Neutrophil (primary cell): ENCODE data around the gene IPCEF1.

ENCODE experiments used
- H3K27ac ChIP-seq: fragments of 200-600 bp; sonication (generic); 2 replicates; pipeline ENCODE4 v1.5.1; 2016; ENCODE audit warnings: mild to moderate bottlenecking, moderate library complexity
- H3K27me3 ChIP-seq: fragments of 200-600 bp; sonication (generic); 2 replicates; pipeline ENCODE4 v1.6.0; 2016; ENCODE audit warnings: mild to moderate bottlenecking
- H3K36me3 ChIP-seq: fragments of 200-600 bp; sonication (generic); 2 replicates; pipeline ENCODE4 v1.5.1; 2017
- H3K4me1 ChIP-seq, 2 experiments: fragments of 200-600 bp in 1 of 2; sonication (generic) in 1 of 2; 1 replicate in 1 of 2; 2 replicates in 1 of 2; pipeline versions ENCODE4 v1.5.1 to v1.6.1; 2013 to 2016; ENCODE audit warnings: low read depth in 1 of 2, low read length in 1 of 2, mild to moderate bottlenecking in 1 of 2, moderate library complexity in 1 of 2; ENCODE audit not compliant: control insufficient read depth in 1 of 2, insufficient read depth in 1 of 2
- H3K4me3 ChIP-seq, 2 experiments: fragments of 200-600 bp in 1 of 2; sonication (generic) in 1 of 2; 1 replicate in 1 of 2; 2 replicates in 1 of 2; pipeline ENCODE4 v1.5.1; 2013 to 2016; ENCODE audit warnings: low read depth in 1 of 2, low read length in 1 of 2, mild to moderate bottlenecking in 1 of 2, moderate library complexity in 1 of 2
- H3K9me3 ChIP-seq: fragments of 200-600 bp; sonication (generic); 2 replicates; pipeline ENCODE4 v1.5.1; 2016
- CTCF ChIP-seq: fragments of 200-600 bp; sonication (generic); IDR thresholded peaks from 2 replicates; pipeline ENCODE4 v1.5.1; 2016; ENCODE audit warnings: antibody characterized with exemption

IPCEF1 gene

GRCh38 chr6:154140743-154141142 lies 215.9 kb downstream of the IPCEF1 start:
- Histone ChIP-seq H3K27me3 (no peaks in the 10 kb centered on the region), H3K27ac (no peak overlapping the region), H3K9me3 (no peaks in the 10 kb centered on the region), H3K4me3 (no peak overlapping the region), H3K36me3 (no peaks in the 10 kb centered on the region), H3K4me1 (no peaks in the 10 kb centered on the region)
- TF ChIP-seq CTCF, result no peak

GRCh38 chr6:154139892-154140291 lies 216.7 kb downstream of the IPCEF1 start:
- TF ChIP-seq CTCF, result no peak
- no peak overlapping the region for H3K4me3 ChIP-seq
- H3K36me3 ChIP-seq, result no peaks in the 10 kb centered on the region
- no peaks in the 10 kb centered on the region for H3K4me1 ChIP-seq
- no peaks in the 10 kb centered on the region for H3K9me3 ChIP-seq
- H3K27me3 ChIP-seq, result no peaks in the 10 kb centered on the region
- no peak overlapping the region for H3K27ac ChIP-seq

- Histone ChIP-seq H3K27ac (no peak overlapping the region), H3K9me3 (no peaks in the 10 kb centered on the region), H3K4me3 (no peak overlapping the region), H3K27me3 (no peaks in the 10 kb centered on the region), H3K4me1 (no peaks in the 10 kb centered on the region), H3K36me3 (no peaks in the 10 kb centered on the region)
- TF ChIP-seq CTCF, result no peak
These were observed 217.8 kb downstream of the IPCEF1 start for GRCh38 chr6:154138793-154139192.

- no peak overlapping the region for H3K27ac ChIP-seq
- H3K4me3 ChIP-seq, result no peak overlapping the region
These were observed 222.0 kb downstream of the IPCEF1 start for GRCh38 chr6:154134471-154135147.

GRCh38 chr6:154127657-154128056 lies 228.9 kb downstream of the IPCEF1 start:
- no peak overlapping the region for H3K27ac ChIP-seq
- H3K4me3 ChIP-seq, result no peak overlapping the region
- no peak for TF ChIP-seq CTCF
- H3K27me3 ChIP-seq, result no peaks in the 10 kb centered on the region
- H3K9me3 ChIP-seq, result no peaks in the 10 kb centered on the region
- peaks cover 6 to 7% of the 10 kb centered on the region in 2 experiments for H3K4me1 ChIP-seq
- no peaks in the 10 kb centered on the region for H3K36me3 ChIP-seq

More at GRCh38 chr6:154134471-154135147, 222.0 kb downstream of the IPCEF1 start:
- TF ChIP-seq CTCF, result no peak
- H3K9me3 ChIP-seq, result no peaks in the 10 kb centered on the region
- H3K4me1 ChIP-seq, result no peaks in the 10 kb centered on the region
- H3K27me3 ChIP-seq, result no peaks in the 10 kb centered on the region
- no peaks in the 10 kb centered on the region for H3K36me3 ChIP-seq
